ENCODE results near the gene SETD2.
A peak's percentile ranks its signal among the peaks of the same experiment; 100 is the strongest.
"Not testable (repeated sequence)": the region's sequence is repeated elsewhere in the genome, so short reads cannot be mapped to it uniquely, and the experiment has no call there.

Gene SETD2

DNA sequence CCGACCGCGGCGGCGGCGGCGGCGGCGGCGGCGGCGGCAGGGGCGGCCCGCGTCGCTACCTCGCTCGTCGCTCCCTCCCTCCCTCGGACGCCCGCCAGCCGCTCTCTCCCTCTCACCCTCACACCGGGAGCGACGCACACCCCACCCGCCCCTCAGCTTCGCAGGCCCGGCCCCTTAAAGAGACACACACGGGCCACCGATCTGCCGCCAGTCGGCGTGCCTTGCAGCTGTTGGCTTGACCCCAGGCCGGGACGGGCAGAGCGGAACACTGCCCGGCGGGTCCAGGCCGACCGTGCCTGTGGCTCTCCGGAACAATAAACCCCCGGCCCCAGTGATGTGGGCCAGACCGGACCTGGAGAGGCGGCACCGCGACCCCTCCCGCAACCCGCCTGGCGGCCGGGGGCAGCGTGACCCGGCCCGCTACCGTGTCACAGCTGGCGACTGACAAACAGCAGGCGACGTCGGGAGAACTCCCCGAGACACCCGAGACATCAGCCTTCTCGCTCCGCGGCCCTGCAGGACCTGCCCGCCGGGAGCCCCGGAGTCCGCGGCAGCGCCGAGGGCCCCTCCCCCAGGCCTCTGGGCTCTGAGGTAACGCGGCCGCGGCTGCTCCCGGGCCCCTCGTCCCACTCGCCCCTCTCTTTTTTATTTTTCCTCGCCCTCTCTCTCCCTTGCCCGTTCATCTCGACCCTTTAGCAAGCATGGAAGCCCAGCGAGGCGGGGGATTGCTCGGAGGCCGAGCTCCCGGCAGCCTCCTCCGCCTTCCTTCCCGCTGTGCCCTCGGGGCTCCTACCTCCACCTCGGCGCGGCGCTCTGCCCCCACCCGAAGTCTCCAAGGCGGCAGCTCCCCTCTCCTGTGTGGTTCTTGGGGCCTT is at the start of gene SETD2:
Gene SETD2 (minus strand): TSS at position 107 of the 875 bp plus-strand sequence. CDS start 189 bp downstream, outside the sequence.
- DNase-seq (ENCODE audit: low read depth) = peak; percentile 77

GRCh38 chr3:47210863-47211405 is 47.0 kb upstream of the SETD2 start:
- no peak for DNase-seq (ENCODE audit: low read depth)

DNA sequence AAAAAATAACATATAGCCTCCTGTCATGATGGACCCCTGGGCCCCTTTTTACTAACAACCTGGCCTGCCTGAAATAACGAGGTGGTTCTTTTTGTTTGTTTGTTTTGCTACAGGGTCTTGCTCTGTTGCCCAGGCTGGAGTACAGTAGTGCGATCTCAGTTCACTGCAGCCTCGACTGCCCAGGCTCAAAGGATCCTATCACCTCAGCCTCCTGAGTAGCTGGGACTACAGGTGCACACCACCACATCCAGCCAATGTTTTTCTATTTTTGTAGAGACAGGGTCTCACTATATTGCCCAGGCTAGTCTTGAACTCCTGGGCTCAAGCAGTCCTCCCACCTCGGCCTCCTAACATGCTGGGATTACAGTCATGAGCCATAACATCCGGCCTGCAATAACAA is 42.1 kb upstream of the SETD2 start:
- not testable (repeated sequence) for DNase-seq (ENCODE audit: low read depth)

- DNase-seq (ENCODE audit: low read depth) = no peak
Measured at GRCh38 chr3:47204875-47205274, 41.0 kb upstream of the SETD2 start.

DNA sequence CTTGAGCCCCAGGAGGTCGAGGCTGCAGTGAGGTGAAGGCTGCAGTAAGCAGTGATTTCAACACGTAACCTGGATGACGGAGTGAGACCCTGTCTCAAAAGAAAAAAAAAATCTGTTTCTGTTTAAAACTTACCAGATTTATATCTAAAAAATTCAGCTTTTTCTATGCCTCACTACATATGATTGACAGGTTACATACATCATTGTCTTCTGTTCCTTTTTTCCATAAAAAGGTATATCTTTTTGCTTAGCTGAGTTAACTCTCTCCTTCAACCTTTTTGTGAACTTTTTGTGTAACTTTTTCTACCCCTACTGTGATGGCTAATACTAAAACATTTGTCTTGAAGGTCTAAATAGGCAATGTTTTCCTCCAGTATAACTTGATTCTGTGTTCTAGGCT is 38.6 kb upstream of the SETD2 start:
- no peak for DNase-seq (ENCODE audit: low read depth)

- no peak for DNase-seq (ENCODE audit: low read depth)
Measured at GRCh38 chr3:47197287-47197686, 33.4 kb upstream of the SETD2 start.

- no peak for DNase-seq (ENCODE audit: low read depth)
Measured at GRCh38 chr3:47194994-47195393, 31.1 kb upstream of the SETD2 start.

- DNase-seq (ENCODE audit: low read depth) = no peak
Measured at GRCh38 chr3:47193871-47194859, 30.3 kb upstream of the SETD2 start.

- no peak for DNase-seq (ENCODE audit: low read depth)
Measured at GRCh38 chr3:47186285-47186684, 22.4 kb upstream of the SETD2 start.

DNA sequence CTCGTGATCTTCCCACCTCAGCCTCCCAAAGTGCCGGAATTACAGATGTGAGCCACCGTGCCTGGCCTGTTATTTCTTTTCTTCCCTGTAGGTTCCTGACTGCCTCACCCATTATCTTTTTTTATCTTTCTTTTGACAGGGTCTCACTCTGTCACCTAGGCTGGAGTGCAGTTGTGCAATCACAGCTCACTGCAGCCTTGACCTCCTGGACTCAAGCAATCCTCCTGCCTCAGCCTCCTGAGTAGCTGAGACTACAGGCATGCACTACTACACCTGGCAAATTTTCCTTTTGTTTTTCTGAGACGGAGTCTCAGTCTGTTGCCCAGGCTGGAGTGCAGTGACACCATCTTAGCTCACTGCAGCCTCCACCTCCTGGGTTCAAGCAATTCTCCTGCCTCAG is 17.8 kb upstream of the SETD2 start:
- not testable (repeated sequence) for DNase-seq (ENCODE audit: low read depth)

DNA sequence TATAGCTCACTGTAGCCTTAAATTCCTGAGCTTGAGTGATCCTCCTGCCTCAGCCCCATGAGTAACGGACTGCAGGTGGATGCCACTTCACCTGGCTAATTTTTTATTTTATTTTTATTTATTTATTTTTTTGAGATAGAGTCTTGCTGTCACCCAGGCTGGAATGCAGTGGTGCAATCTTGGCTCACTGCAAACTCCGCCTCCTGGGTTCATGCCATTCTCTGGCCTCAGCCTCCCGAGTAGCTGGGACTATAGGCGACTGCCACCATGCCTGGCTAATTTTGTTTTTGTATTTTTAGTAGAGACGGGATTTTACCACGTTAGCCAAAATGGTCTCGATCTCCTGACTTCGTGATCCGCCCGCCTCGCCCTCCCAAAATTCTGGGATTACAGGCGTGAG is 16.1 kb upstream of the SETD2 start:
- DNase-seq (ENCODE audit: low read depth) = not testable (repeated sequence)

GRCh38 chr3:47176582-47176981 is 12.7 kb upstream of the SETD2 start:
- DNase-seq (ENCODE audit: low read depth) = no peak

DNA sequence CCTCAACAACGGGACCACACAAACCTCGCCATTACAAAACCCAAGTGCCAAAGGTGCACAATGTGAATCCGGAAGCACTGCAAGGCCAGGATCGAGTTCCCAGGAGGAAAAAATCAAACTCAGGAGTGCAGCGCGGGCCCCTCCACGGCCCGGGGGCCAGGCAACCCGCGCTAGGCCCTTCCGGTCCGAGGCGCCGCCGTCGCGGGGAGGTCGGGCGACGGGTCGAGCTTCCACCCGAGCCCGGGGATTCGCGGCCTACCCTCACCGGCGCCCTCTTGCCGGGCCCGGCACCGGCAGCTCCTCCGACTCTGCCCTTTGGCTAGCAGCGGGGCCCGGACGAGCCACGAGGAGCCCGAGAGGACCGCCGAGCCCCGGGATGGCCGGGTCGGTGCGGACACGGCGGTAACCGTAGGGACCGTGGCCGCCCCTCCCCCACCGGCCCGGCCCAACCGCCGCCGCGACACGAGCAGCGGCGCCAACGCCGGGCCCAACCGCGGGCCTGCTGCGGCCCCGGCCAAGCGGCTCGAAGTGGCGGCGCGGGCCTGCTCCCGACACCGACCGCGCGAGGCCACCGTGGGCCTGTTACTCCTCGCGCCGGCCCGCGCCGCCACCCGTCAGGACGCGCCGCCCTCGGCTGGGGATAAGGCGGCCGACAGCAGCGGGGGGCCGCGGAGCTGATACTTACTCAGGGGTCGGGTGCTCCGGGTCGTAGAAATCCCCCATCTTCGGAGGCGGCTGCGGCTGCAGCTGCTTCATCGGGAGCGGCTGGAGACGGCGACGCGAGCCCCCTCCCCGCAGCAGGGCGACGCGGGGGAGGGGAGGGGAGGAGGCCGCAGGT is 525 bp downstream of the SETD2 start:
- peak; percentile 40 for DNase-seq (ENCODE audit: low read depth)

DNA sequence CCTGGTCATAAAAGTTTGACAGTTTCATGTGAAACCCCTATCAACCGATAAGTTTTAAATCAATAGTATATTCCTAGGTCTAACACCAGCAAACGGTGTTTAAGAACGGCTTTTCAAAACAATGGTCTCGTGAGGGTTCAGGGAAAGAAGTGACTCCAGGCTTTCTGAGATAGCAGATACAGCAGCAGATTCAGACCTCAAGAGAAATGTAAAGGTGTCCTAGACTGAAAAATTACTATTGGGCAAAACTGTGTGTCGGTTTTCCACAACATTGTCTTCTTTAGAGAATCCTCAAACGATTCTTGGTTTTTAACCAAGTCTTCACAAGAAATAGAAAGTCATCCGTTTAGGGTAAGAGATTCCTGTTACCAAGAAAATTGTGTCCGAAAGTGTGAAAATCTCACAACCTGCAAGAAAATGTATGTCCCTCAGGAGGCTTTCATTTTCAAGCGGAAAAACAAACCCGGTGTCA is 1.2 kb downstream of the SETD2 start:
- no peak for DNase-seq (ENCODE audit: low read depth)

DNA sequence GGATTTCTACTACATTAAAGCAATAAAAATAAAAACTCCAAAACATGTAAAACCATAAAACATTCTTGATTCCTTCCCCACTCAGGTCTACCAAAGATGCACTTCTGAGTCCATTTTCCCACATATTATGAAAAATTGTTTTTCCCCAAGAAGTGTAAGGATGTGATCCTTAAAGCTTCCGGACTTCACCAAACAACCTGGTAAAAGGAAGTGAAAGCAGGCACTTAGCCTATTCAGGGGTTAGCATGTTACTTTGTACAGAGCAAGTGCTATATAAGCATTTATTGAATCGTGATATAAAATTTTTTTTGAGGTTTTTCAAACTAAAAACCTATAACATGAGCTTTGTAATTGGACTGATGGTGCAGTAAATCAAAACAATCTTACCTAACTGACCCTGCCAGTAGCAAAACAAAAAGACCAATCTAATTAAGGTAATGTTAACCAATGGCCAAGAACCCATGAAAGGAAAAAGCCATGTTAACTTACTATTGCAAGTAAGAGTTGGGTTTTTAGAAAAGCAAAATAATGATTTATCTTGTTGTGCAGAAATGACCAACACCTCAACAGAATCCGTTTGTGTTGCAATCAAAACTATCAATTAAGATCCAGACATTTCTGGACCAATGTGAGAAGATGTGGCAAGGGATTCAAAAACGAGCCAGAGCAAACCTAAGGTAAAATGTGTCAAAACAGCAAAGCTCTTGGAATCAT is 1.8 kb downstream of the SETD2 start:
- no peak for DNase-seq (ENCODE audit: low read depth)

GRCh38 chr3:47159820-47160219 is 4.1 kb downstream of the SETD2 start:
- DNase-seq (ENCODE audit: low read depth) = no peak

GRCh38 chr3:47158208-47158607 is 5.7 kb downstream of the SETD2 start:
- no peak for DNase-seq (ENCODE audit: low read depth)

DNA sequence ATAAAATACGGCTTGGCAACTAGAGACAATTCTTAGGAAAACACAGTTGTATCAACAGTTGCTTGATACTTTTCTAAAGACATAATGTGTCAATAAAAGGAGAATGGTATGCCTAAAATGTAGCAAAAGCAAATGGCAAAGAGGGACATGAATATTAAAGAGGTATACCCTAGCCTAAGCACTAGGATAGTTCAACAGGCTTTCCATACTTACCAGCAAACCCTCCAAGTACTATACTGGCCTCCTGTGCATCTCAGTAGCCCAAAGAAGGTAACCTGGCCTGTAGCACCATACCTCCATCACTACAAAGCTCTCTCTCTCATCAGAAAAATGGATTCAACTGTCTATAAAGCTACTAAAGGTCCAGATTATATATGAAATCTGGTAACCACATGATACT is 7.5 kb downstream of the SETD2 start:
- no peak for DNase-seq (ENCODE audit: low read depth)

GRCh38 chr3:47152578-47152977 is 11.3 kb downstream of the SETD2 start:
- no peak for DNase-seq (ENCODE audit: low read depth)

GRCh38 chr3:47151836-47152235 is 12.1 kb downstream of the SETD2 start:
- DNase-seq (ENCODE audit: low read depth) = no peak

All from activated T-cell treated with anti-CD3 and anti-CD28 coated beads for 24 hours (primary cell).